Central memory CD8-positive, alpha-beta T cell (primary cell): ENCODE data around the gene P2RY8.
"Not testable (repeated sequence)": the region's sequence is repeated elsewhere in the genome, so short reads cannot be mapped to it uniquely, and the experiment has no call there.

Experiments used
- ATAC-seq: fragments of 150-1000 bp; cut with Tn5 transposase; replicated peaks from 2 replicates; pipeline ENCODE4 v1.10.0; 2022; ENCODE audit warnings: mild to moderate bottlenecking, moderate FRiP score, moderate number of reproducible peaks; ENCODE audit not compliant: poor library complexity, severe bottlenecking; ENCODE audit errors: extremely low read depth
- DNase-seq, 2 donors: peaks; one replicate each; pipeline ENCODE4 v3.0.0; 2021; ENCODE audit warnings: low spot score in 2 of 2
- H3K27ac Mint-ChIP-seq: one replicate; pipeline ENCODE4 v1.8.0; 2022; ENCODE audit warnings: low read depth, mild to moderate bottlenecking, moderate library complexity, mixed read lengths
- H3K27me3 Mint-ChIP-seq: one replicate; pipeline ENCODE4 v1.8.0; 2022; ENCODE audit warnings: mixed read lengths
- H3K36me3 Mint-ChIP-seq: one replicate; pipeline ENCODE4 v1.8.0; 2022; ENCODE audit warnings: mild to moderate bottlenecking, moderate library complexity, mixed read lengths; ENCODE audit not compliant: insufficient read depth
- H3K4me1 Mint-ChIP-seq: one replicate; pipeline ENCODE4 v1.8.0; 2022; ENCODE audit warnings: mixed read lengths
- H3K4me3 Mint-ChIP-seq: one replicate; pipeline ENCODE4 v1.8.0; 2022; ENCODE audit warnings: mild to moderate bottlenecking, moderate library complexity, mixed read lengths
- H3K9me3 Mint-ChIP-seq: one replicate; pipeline ENCODE4 v1.8.0; 2022; ENCODE audit warnings: mixed read lengths

Gene P2RY8

GRCh38 chrX:1524874-1525582 is 12.0 kb downstream of the P2RY8 start:
- Mint-ChIP-seq H3K27ac (no peak overlapping the region), H3K36me3 (peaks cover 20% of the 10 kb centered on the region), H3K9me3 (peaks cover 7% of the 10 kb centered on the region), H3K4me1 (peaks cover 28% of the 10 kb centered on the region), H3K27me3 (no peaks in the 10 kb centered on the region), H3K4me3 (no peak overlapping the region)
- no peak for ATAC-seq
- DNase-seq: no peak

- peak overlapping the region; percentile 34 for H3K4me3 Mint-ChIP-seq
- H3K9me3 Mint-ChIP-seq: peaks cover 10% of the 10 kb centered on the region
- H3K27me3 Mint-ChIP-seq, H3K27ac Mint-ChIP-seq, ATAC-seq, DNase-seq: not testable (repeated sequence)
- peaks cover 47% of the 10 kb centered on the region for H3K4me1 Mint-ChIP-seq
- H3K36me3 Mint-ChIP-seq: peaks cover 29% of the 10 kb centered on the region
These were observed 14.1 kb downstream of the P2RY8 start for GRCh38 chrX:1522905-1523304.

DNA sequence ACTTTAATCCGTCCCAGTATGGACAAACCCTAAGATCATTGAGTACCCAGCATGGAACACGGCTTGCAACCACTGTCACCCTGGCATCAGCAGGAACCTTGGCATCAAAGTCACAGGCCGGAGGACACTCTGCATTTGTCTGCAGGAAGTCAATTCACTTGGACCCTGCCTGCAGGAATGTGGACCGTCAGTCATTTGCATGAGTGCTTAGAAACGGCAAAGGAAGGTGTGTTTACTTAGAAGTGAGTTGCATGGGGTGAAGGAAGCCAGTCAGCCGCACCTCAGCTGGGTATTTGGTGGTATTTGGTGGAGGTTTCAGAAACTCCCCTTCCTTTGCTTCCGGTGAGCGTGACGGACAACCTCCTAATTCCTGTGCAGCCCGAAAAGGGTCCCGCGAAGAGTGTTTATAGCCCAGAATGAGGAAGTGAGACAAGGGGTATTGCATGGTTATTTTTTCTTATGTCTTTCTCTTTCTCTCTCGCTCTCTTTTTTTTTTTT is 15.5 kb downstream of the P2RY8 start:
- H3K4me3 Mint-ChIP-seq: peak overlapping the region; percentile 77
- DNase-seq: peak; percentile 39 to 79
- peaks cover 59% of the 10 kb centered on the region for H3K4me1 Mint-ChIP-seq
- H3K36me3 Mint-ChIP-seq: peaks cover 35% of the 10 kb centered on the region
- peak overlapping the region; percentile 94 for H3K27ac Mint-ChIP-seq
- H3K9me3 Mint-ChIP-seq: peaks cover 10% of the 10 kb centered on the region
- ATAC-seq: peak; percentile 91
- H3K27me3 Mint-ChIP-seq: no peaks in the 10 kb centered on the region

GRCh38 chrX:1520350-1520749 is 16.6 kb downstream of the P2RY8 start:
- Mint-ChIP-seq H3K36me3 (peaks cover 42% of the 10 kb centered on the region), H3K9me3 (peaks cover 10% of the 10 kb centered on the region), H3K27me3 (no peaks in the 10 kb centered on the region), H3K27ac (peak overlapping the region; percentile 94), H3K4me3 (peak overlapping the region; percentile 44), H3K4me1 (peaks cover 68% of the 10 kb centered on the region)
- no peak for ATAC-seq
- DNase-seq: no peak

GRCh38 chrX:1519022-1519497 is 17.9 kb downstream of the P2RY8 start:
- peaks cover 68% of the 10 kb centered on the region for H3K4me1 Mint-ChIP-seq
- H3K36me3 Mint-ChIP-seq: peaks cover 43% of the 10 kb centered on the region
- H3K9me3 Mint-ChIP-seq: peaks cover 10% of the 10 kb centered on the region
- ATAC-seq: no peak
- H3K4me3 Mint-ChIP-seq: peak overlapping the region; percentile 44
- no peak for DNase-seq
- peak overlapping the region; percentile 94 for H3K27ac Mint-ChIP-seq
- no peaks in the 10 kb centered on the region for H3K27me3 Mint-ChIP-seq

DNA sequence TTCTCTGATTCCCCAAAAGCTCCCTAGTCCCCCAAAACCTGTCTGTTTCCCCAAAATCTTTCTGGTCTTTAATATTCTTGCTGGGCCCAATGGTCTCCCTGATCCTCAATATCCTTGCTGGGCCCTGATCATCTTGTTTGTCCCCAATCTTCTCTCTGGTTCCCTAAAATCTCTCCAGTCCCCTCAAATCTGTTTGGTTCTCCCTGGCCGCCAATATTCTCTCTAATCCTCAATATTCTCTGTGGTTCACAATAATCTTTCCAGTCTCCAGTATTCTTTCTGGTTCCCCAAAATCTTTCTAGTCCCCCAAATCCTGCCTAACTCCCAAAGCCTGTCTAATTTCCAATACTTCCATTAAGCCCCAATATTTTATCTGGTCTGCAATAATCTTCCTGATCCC is 18.5 kb downstream of the P2RY8 start:
- ATAC-seq (no peak), DNase-seq (no peak)
- H3K27ac Mint-ChIP-seq: peak overlapping the region; percentile 94
- H3K27me3 Mint-ChIP-seq: no peaks in the 10 kb centered on the region
- H3K36me3 Mint-ChIP-seq: peaks cover 45% of the 10 kb centered on the region
- peak overlapping the region; percentile 37 for H3K4me3 Mint-ChIP-seq
- peaks cover 74% of the 10 kb centered on the region for H3K4me1 Mint-ChIP-seq
- H3K9me3 Mint-ChIP-seq: peaks cover 10% of the 10 kb centered on the region

DNA sequence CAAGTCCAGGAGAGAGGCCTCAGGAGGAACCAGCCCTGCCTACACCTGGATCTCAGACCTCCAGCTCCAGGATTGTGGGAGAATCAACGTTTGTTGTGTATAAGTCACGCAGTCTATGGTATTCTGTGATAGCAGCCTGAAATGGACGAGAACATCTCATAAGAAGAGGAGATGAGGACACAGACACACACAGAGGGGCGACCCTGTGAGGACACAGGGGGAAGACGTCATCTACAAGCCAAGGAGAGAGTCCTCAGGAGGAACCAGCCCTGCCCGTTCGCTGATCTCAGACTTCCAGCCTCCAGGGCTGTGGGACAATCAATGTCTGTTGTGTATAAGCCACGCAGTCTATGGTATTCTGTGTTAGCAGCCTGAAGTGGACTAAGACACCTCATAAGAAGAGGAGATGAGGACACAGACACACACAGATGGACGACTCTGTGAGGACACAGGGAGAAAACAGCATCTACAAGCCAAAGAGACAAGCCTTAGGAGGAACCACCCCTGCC is 20.3 kb downstream of the P2RY8 start:
- Mint-ChIP-seq H3K9me3 (peaks cover 10% of the 10 kb centered on the region), H3K27ac (peak overlapping the region; percentile 73), H3K27me3 (no peaks in the 10 kb centered on the region), H3K36me3 (peaks cover 53% of the 10 kb centered on the region), H3K4me1 (peaks cover 67% of the 10 kb centered on the region), H3K4me3 (peak overlapping the region; percentile 29)
- DNase-seq (peak in 1 of 2 donors; percentile 6), ATAC-seq (no peak)

- ATAC-seq (no peak), DNase-seq (no peak)
- Mint-ChIP-seq H3K36me3 (peaks cover 48% of the 10 kb centered on the region), H3K4me1 (peaks cover 28% of the 10 kb centered on the region), H3K27me3 (no peaks in the 10 kb centered on the region), H3K4me3 (peak overlapping the region; percentile 19), H3K9me3 (no peaks in the 10 kb centered on the region), H3K27ac (peak overlapping the region; percentile 26)
These were observed 25.2 kb downstream of the P2RY8 start for GRCh38 chrX:1511829-1512228.

GRCh38 chrX:1511150-1511549 is 25.8 kb downstream of the P2RY8 start:
- Mint-ChIP-seq H3K4me1 (peaks cover 22% of the 10 kb centered on the region), H3K4me3 (peak overlapping the region; percentile 19), H3K9me3 (no peaks in the 10 kb centered on the region), H3K27me3 (no peaks in the 10 kb centered on the region), H3K36me3 (peaks cover 48% of the 10 kb centered on the region), H3K27ac (peak overlapping the region; percentile 26)
- ATAC-seq: no peak
- no peak for DNase-seq

DNA sequence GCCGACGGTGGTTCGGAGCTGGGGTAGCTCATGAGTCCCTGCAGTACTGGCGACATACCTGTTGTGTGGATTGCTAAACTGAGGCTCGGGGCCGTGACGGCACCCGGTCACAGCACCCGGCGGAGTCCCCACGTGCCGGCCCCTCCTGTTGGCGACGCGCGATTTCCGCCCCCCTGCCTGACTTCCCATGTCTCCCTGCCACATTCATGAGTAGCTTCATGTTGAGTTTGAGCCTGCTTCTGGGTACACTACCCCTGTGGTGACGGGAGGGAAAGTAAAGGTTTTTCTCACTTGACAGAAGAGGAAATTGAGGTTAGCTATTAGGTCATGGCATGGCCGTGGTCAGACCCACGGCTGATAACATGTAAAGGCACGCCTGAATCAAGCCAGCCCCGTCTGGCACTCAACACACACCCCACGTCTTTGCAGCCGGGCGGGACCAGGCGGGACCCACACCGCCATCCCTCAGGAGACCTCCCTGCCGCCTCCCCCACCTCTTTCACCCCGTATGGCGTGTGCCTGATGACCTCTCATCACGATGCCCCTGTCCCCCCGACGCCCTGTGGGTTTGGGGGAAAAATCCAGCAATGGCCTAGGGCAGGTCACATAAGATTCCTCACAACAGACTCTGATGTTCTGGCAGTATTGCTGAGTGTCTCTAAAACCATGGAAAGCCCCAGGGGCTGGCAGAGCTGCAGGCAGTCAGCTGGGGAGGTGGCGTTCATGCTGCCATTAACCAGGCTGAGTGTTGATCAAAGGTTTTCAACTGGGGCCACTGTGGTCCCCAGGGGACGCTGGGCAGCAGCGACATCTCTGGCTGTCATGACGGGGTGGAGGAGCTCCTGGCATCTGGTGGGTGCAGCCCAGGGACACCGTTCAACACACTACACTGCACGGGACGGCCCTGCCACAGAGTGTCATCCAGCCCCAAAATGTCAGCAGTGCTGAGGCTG is 29.2 kb downstream of the P2RY8 start:
- no peaks in the 10 kb centered on the region for H3K27me3 Mint-ChIP-seq
- H3K36me3 Mint-ChIP-seq: peaks cover 58% of the 10 kb centered on the region
- ATAC-seq (peak; percentile 93), DNase-seq (peak; percentile 39 to 84)
- H3K4me3 Mint-ChIP-seq: no peak overlapping the region
- H3K27ac Mint-ChIP-seq: no peak overlapping the region
- no peaks in the 10 kb centered on the region for H3K9me3 Mint-ChIP-seq
- H3K4me1 Mint-ChIP-seq: peaks cover 13% of the 10 kb centered on the region

GRCh38 chrX:1506916-1507315 is 30.1 kb downstream of the P2RY8 start:
- ATAC-seq: no peak
- H3K9me3 Mint-ChIP-seq: no peaks in the 10 kb centered on the region
- peaks cover 21% of the 10 kb centered on the region for H3K4me1 Mint-ChIP-seq
- no peak for DNase-seq
- H3K27me3 Mint-ChIP-seq: no peaks in the 10 kb centered on the region
- peaks cover 58% of the 10 kb centered on the region for H3K36me3 Mint-ChIP-seq
- no peak overlapping the region for H3K4me3 Mint-ChIP-seq
- H3K27ac Mint-ChIP-seq: no peak overlapping the region

DNA sequence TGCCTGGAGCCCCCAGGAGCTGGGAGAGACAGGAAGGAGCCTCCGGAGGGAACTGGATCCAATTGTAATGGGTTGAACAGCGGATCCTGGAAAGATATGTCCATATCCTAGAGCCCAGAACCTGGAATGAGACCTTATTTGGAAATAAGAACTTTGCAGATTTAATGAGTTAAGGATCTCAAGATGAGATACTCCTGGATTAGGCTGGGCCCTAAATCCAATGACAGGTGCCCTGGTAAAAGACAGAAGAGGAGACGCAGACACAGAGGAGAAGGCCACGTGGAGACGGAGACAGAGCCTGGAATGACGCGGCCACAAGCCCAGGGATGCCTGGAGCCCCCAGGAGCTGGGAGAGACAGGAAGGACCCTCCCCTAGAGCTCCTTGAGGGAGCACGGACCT is 34.1 kb downstream of the P2RY8 start:
- Mint-ChIP-seq H3K9me3 (no peaks in the 10 kb centered on the region), H3K27me3 (no peaks in the 10 kb centered on the region), H3K27ac (peak overlapping the region; percentile 95), H3K36me3 (peaks cover 70% of the 10 kb centered on the region), H3K4me1 (peaks cover 30% of the 10 kb centered on the region), H3K4me3 (peak overlapping the region; percentile 62)
- DNase-seq (peak in 1 of 2 donors; percentile 9), ATAC-seq (no peak)
